Measurements from ENCODE around the gene UACA. TPM values are rescaled to one million over a fixed set of nuclear protein-coding genes. Genes with fewer than 3 reads are reported as not detected.
A peak's percentile ranks its signal among the peaks of the same experiment; 100 is the strongest.

Gene UACA
- total RNA-seq, 1 experiment from 2014 or later, result 59.9 TPM

- ChIA-PET POLR2A (ENCODE audit: unreplicated experiment) (no interaction called here), CTCF (interaction anchor here (1.0 kb wide), 1 partner anchor 96 kb away, joined by 3 read pairs; no protein-coding TSS in a partner anchor)
- no peak for TF ChIP-seq CTCF (conservative IDR thresholded peaks at IDR 0.05)
- TF ChIP-seq EZH2 (IDR thresholded peaks at IDR 0.05; ENCODE audit: low read depth), result no peak
- Histone ChIP-seq H3K27ac (no peak overlapping the region), H2AFZ (no peak overlapping the region), H3K4me2 (peak overlapping the region; percentile 13; the same call in 1 of the 2 replicates), H3K4me3 (no peak overlapping the region), H3K9me3 (ENCODE audit: insufficient read depth, low read depth) (no peaks in the 10 kb centered on the region), H3K4me1 (replicated peaks; ENCODE audit: insufficient read depth) (peaks cover 33% of the 10 kb centered on the region), H4K20me1 (ENCODE audit: insufficient read depth) (no peaks in the 10 kb centered on the region; the same call in 1 of the 2 replicates), H3F3A (ENCODE audit: insufficient read depth, low read depth) (peaks cover 13% of the 10 kb centered on the region; the same call in 1 of the 2 replicates), H3K9me2 (ENCODE audit: insufficient read depth) (no peaks in the 10 kb centered on the region), H3K79me2 (ENCODE audit: low read depth) (peaks cover 6% of the 10 kb centered on the region; the same call in 1 of the 2 replicates), H3K27me3 (ENCODE audit: insufficient read depth, low read depth) (no peaks in the 10 kb centered on the region), H3K36me3 (ENCODE audit: low read depth) (no peaks in the 10 kb centered on the region)
- peak; percentile 30 to 38 for DNase-seq
- no TSS peak for BruUV-seq (replicated peaks)
- intact Hi-C loops (cut with micrococcal nuclease; ENCODE audit: unreplicated experiment), result no loop called here
Observed at GRCh38 chr15:70715840-70716485, 47.4 kb downstream of the UACA start.

- Histone ChIP-seq H4K20me1 (ENCODE audit: insufficient read depth) (no peaks in the 10 kb centered on the region; the same call in 1 of the 2 replicates), H3K27me3 (ENCODE audit: insufficient read depth, low read depth) (no peaks in the 10 kb centered on the region), H3K79me2 (ENCODE audit: low read depth) (peaks cover 6% of the 10 kb centered on the region; the same call in 1 of the 2 replicates), H3K36me3 (ENCODE audit: low read depth) (no peaks in the 10 kb centered on the region), H3K4me2 (peak overlapping the region; percentile 53), H3K9me2 (ENCODE audit: insufficient read depth) (no peaks in the 10 kb centered on the region), H2AFZ (no peak overlapping the region), H3F3A (ENCODE audit: insufficient read depth, low read depth) (peaks cover 13% of the 10 kb centered on the region; the same call in 1 of the 2 replicates), H3K4me3 (no peak overlapping the region), H3K27ac (peak overlapping the region; percentile 72), H3K4me1 (replicated peaks; ENCODE audit: insufficient read depth) (peaks cover 33% of the 10 kb centered on the region), H3K9me3 (ENCODE audit: insufficient read depth, low read depth) (no peaks in the 10 kb centered on the region)
- BruUV-seq (replicated peaks), result no TSS peak
- peak in 1 of 2 experiments; percentile 46 for DNase-seq
- TF ChIP-seq CTCF (conservative IDR thresholded peaks at IDR 0.05) (no peak), EZH2 (IDR thresholded peaks at IDR 0.05; ENCODE audit: low read depth) (no peak)
- POLR2A ChIA-PET (ENCODE audit: unreplicated experiment), result interaction anchor here (0.6 to 0.7 kb wide), 4 partner anchors 13 to 1157 kb away, joined by 3 to 5 read pairs (median 4); no protein-coding TSS in a partner anchor
- CTCF ChIA-PET, result interaction anchor here (0.6 to 1.5 kb wide), 3 partner anchors 8 to 32 kb away, joined by 4 to 6 read pairs (median 5); no protein-coding TSS in a partner anchor
- intact Hi-C loops (cut with micrococcal nuclease; ENCODE audit: unreplicated experiment), result no loop called here
Observed at GRCh38 chr15:70714565-70714964, 48.8 kb downstream of the UACA start.

GRCh38 chr15:70714015-70714414 is 49.3 kb downstream of the UACA start:
- H3K4me1 ChIP-seq (replicated peaks; ENCODE audit: insufficient read depth), result peaks cover 33% of the 10 kb centered on the region
- no peak overlapping the region for H3K4me3 ChIP-seq
- ChIA-PET POLR2A (ENCODE audit: unreplicated experiment) (interaction anchor here (0.6 to 0.7 kb wide), 4 partner anchors 12 to 111 kb away, joined by 3 to 9 read pairs (median 4); no protein-coding TSS in a partner anchor), CTCF (interaction anchor here (0.6 to 1.5 kb wide), 3 partner anchors 9 to 33 kb away, joined by 4 to 6 read pairs (median 5); no protein-coding TSS in a partner anchor)
- peaks cover 6% of the 10 kb centered on the region; the same call in 1 of the 2 replicates for H3K79me2 ChIP-seq (ENCODE audit: low read depth)
- no peaks in the 10 kb centered on the region for H3K9me3 ChIP-seq (ENCODE audit: insufficient read depth, low read depth)
- H3K9me2 ChIP-seq (ENCODE audit: insufficient read depth), result no peaks in the 10 kb centered on the region
- H4K20me1 ChIP-seq (ENCODE audit: insufficient read depth), result no peaks in the 10 kb centered on the region; the same call in 1 of the 2 replicates
- no peak overlapping the region for H2AFZ ChIP-seq
- no TSS peak for BruUV-seq (replicated peaks)
- H3K27ac ChIP-seq, result peak overlapping the region; percentile 72
- no peaks in the 10 kb centered on the region for H3K27me3 ChIP-seq (ENCODE audit: insufficient read depth, low read depth)
- no peak for TF ChIP-seq EZH2 (IDR thresholded peaks at IDR 0.05; ENCODE audit: low read depth)
- peaks cover 13% of the 10 kb centered on the region; the same call in 1 of the 2 replicates for H3F3A ChIP-seq (ENCODE audit: insufficient read depth, low read depth)
- DNase-seq, result peak in 1 of 2 experiments; percentile 79
- intact Hi-C loops (cut with micrococcal nuclease; ENCODE audit: unreplicated experiment), result no loop called here
- H3K36me3 ChIP-seq (ENCODE audit: low read depth), result no peaks in the 10 kb centered on the region
- H3K4me2 ChIP-seq, result peak overlapping the region; percentile 53

Measured in PC-9 (cell line).